ENCODE measurements around the gene ZNF716.
"Not testable (repeated sequence)": the region's sequence is repeated elsewhere in the genome, so short reads cannot be mapped to it uniquely, and the experiment has no call there.

The ZNF716 gene

GRCh38 chr7:57416601-57417358 lies 33.2 kb upstream of the ZNF716 start:
- H3K4me1 Mint-ChIP-seq = no peaks in the 10 kb centered on the region
- no peak for DNase-seq
- no peaks in the 10 kb centered on the region for H3K27me3 Mint-ChIP-seq
- no peaks in the 10 kb centered on the region for H3K36me3 Mint-ChIP-seq
- CTCF ChIA-PET = no interaction called here
- no peak overlapping the region for H3K27ac Mint-ChIP-seq
- H3K4me3 Mint-ChIP-seq = no peak overlapping the region
- peaks cover 11% of the 10 kb centered on the region for H3K9me3 Mint-ChIP-seq

- Mint-ChIP-seq H3K27ac (no peak overlapping the region), H3K4me1 (no peaks in the 10 kb centered on the region), H3K36me3 (no peaks in the 10 kb centered on the region), H3K9me3 (peaks cover 13% of the 10 kb centered on the region), H3K27me3 (no peaks in the 10 kb centered on the region), H3K4me3 (no peak overlapping the region)
- CTCF ChIA-PET = no interaction called here
- no peak for DNase-seq
Measured at GRCh38 chr7:57417736-57418135, 32.2 kb upstream of the ZNF716 start.

GRCh38 chr7:57423768-57424167 lies 26.2 kb upstream of the ZNF716 start:
- CTCF ChIA-PET = no interaction called here
- Mint-ChIP-seq H3K9me3 (peaks cover 12% of the 10 kb centered on the region), H3K27me3 (no peaks in the 10 kb centered on the region), H3K27ac (no peak overlapping the region), H3K4me1 (no peaks in the 10 kb centered on the region), H3K4me3 (no peak overlapping the region), H3K36me3 (no peaks in the 10 kb centered on the region)
- DNase-seq = no peak

- CTCF ChIA-PET = no interaction called here
- no peak for DNase-seq
- H3K9me3 Mint-ChIP-seq = peaks cover 16% of the 10 kb centered on the region
Measured at GRCh38 chr7:57424515-57425238, 25.3 kb upstream of the ZNF716 start.

GRCh38 chr7:57425239-57425944 lies 24.6 kb upstream of the ZNF716 start:
- H3K4me3 Mint-ChIP-seq = no peak overlapping the region
- DNase-seq = no peak
- no peak overlapping the region for H3K27ac Mint-ChIP-seq
- peaks cover 20% of the 10 kb centered on the region for H3K9me3 Mint-ChIP-seq
- CTCF ChIA-PET = no interaction called here
- H3K4me1 Mint-ChIP-seq = no peaks in the 10 kb centered on the region
- H3K27me3 Mint-ChIP-seq = no peaks in the 10 kb centered on the region
- no peaks in the 10 kb centered on the region for H3K36me3 Mint-ChIP-seq

More at GRCh38 chr7:57424515-57425238, 25.3 kb upstream of the ZNF716 start:
- Mint-ChIP-seq H3K27ac (no peak overlapping the region), H3K4me1 (no peaks in the 10 kb centered on the region), H3K4me3 (no peak overlapping the region), H3K27me3 (no peaks in the 10 kb centered on the region), H3K36me3 (no peaks in the 10 kb centered on the region)

- H3K27ac Mint-ChIP-seq = no peak overlapping the region
- H3K36me3 Mint-ChIP-seq = no peaks in the 10 kb centered on the region
- no peaks in the 10 kb centered on the region for H3K27me3 Mint-ChIP-seq
- CTCF ChIA-PET = no interaction called here
- no peak overlapping the region for H3K4me3 Mint-ChIP-seq
- DNase-seq = no peak
- H3K9me3 Mint-ChIP-seq = peaks cover 19% of the 10 kb centered on the region
- no peaks in the 10 kb centered on the region for H3K4me1 Mint-ChIP-seq
Measured at GRCh38 chr7:57425969-57426628, 23.9 kb upstream of the ZNF716 start.

- H3K27me3 Mint-ChIP-seq = no peaks in the 10 kb centered on the region
- DNase-seq = no peak
- H3K4me1 Mint-ChIP-seq = no peaks in the 10 kb centered on the region
- peaks cover 17% of the 10 kb centered on the region for H3K9me3 Mint-ChIP-seq
- no peaks in the 10 kb centered on the region for H3K36me3 Mint-ChIP-seq
- H3K27ac Mint-ChIP-seq = no peak overlapping the region
- CTCF ChIA-PET = no interaction called here
- H3K4me3 Mint-ChIP-seq = no peak overlapping the region
Measured at GRCh38 chr7:57426629-57427003, 23.4 kb upstream of the ZNF716 start.

GRCh38 chr7:57427146-57427545 lies 22.8 kb upstream of the ZNF716 start:
- no peaks in the 10 kb centered on the region for H3K27me3 Mint-ChIP-seq
- no peak for DNase-seq
- H3K4me3 Mint-ChIP-seq = no peak overlapping the region
- H3K36me3 Mint-ChIP-seq = no peaks in the 10 kb centered on the region
- CTCF ChIA-PET = no interaction called here
- no peak overlapping the region for H3K27ac Mint-ChIP-seq
- H3K9me3 Mint-ChIP-seq = peaks cover 18% of the 10 kb centered on the region
- no peaks in the 10 kb centered on the region for H3K4me1 Mint-ChIP-seq

GRCh38 chr7:57427594-57427993 lies 22.4 kb upstream of the ZNF716 start:
- H3K4me3 Mint-ChIP-seq = no peak overlapping the region
- H3K27ac Mint-ChIP-seq = no peak overlapping the region
- H3K36me3 Mint-ChIP-seq = no peaks in the 10 kb centered on the region
- no peaks in the 10 kb centered on the region for H3K27me3 Mint-ChIP-seq
- peaks cover 20% of the 10 kb centered on the region for H3K9me3 Mint-ChIP-seq
- CTCF ChIA-PET = no interaction called here
- H3K4me1 Mint-ChIP-seq = no peaks in the 10 kb centered on the region
- no peak for DNase-seq

- Mint-ChIP-seq H3K36me3 (no peaks in the 10 kb centered on the region), H3K4me3 (no peak overlapping the region), H3K4me1 (no peaks in the 10 kb centered on the region), H3K9me3 (peaks cover 32% of the 10 kb centered on the region), H3K27me3 (no peaks in the 10 kb centered on the region), H3K27ac (no peak overlapping the region)
- CTCF ChIA-PET = no interaction called here
- no peak for DNase-seq
Measured at GRCh38 chr7:57432583-57432982, 17.4 kb upstream of the ZNF716 start.

- Mint-ChIP-seq H3K27ac (no peak overlapping the region), H3K27me3 (no peaks in the 10 kb centered on the region), H3K36me3 (no peaks in the 10 kb centered on the region), H3K4me3 (no peak overlapping the region), H3K9me3 (peaks cover 31% of the 10 kb centered on the region), H3K4me1 (no peaks in the 10 kb centered on the region)
- DNase-seq = no peak
- CTCF ChIA-PET = no interaction called here
Measured at GRCh38 chr7:57437581-57437980, 12.4 kb upstream of the ZNF716 start.

GRCh38 chr7:57438244-57438643 lies 11.7 kb upstream of the ZNF716 start:
- no peaks in the 10 kb centered on the region for H3K4me1 Mint-ChIP-seq
- no peaks in the 10 kb centered on the region for H3K27me3 Mint-ChIP-seq
- CTCF ChIA-PET = no interaction called here
- no peak overlapping the region for H3K27ac Mint-ChIP-seq
- H3K36me3 Mint-ChIP-seq = no peaks in the 10 kb centered on the region
- no peak overlapping the region for H3K4me3 Mint-ChIP-seq
- DNase-seq = no peak
- H3K9me3 Mint-ChIP-seq = peaks cover 30% of the 10 kb centered on the region

- CTCF ChIA-PET = no interaction called here
- Mint-ChIP-seq H3K4me3 (no peak overlapping the region), H3K4me1 (no peaks in the 10 kb centered on the region), H3K27me3 (no peaks in the 10 kb centered on the region), H3K36me3 (no peaks in the 10 kb centered on the region), H3K27ac (no peak overlapping the region), H3K9me3 (peaks cover 32% of the 10 kb centered on the region)
- DNase-seq = no peak
Measured at GRCh38 chr7:57443567-57443966, 6.4 kb upstream of the ZNF716 start.

GRCh38 chr7:57469186-57469828 lies 19.3 kb downstream of the ZNF716 start:
- H3K4me1 Mint-ChIP-seq = not testable (repeated sequence)

More at GRCh38 chr7:57469186-57469828, 19.3 kb downstream of the ZNF716 start:
- H3K36me3 Mint-ChIP-seq, DNase-seq, H3K27ac Mint-ChIP-seq, CTCF ChIA-PET, H3K4me3 Mint-ChIP-seq, H3K27me3 Mint-ChIP-seq: not testable (repeated sequence)
- H3K9me3 Mint-ChIP-seq = peaks cover 44% of the 10 kb centered on the region

Data from activated naive CD4-positive, alpha-beta T cell treated with anti-CD3 and anti-CD28 coated beads, Interleukin-2, amount 10 ng/mL, durations not matched to agents 7 days and 5 days (primary cell).